Fibroblast of pulmonary artery (primary cell): ENCODE results near the gene EQTN.

Experiments
- DNase-seq: peaks from one replicate; pipeline ENCODE4 v3.0.0-alpha.2; 2010; ENCODE audit warnings: low read depth
- H3K4me3 ChIP-seq: replicated peaks from 2 replicates; pipeline ENCODE4 v1.5.1; 2011; ENCODE audit warnings: low read depth, mild to moderate bottlenecking, control low read depth, low read length, moderate library complexity
- TF ChIP-seq, protein P1 (sequence below): IDR thresholded peaks from 2 replicates; pipeline ENCODE4 v1.5.1; 2011; ENCODE audit warnings: mild to moderate bottlenecking, control low read depth, low read length, inconsistent platforms; ENCODE audit errors: missing control alignments

EQTN gene

GRCh38 chr9:27308691-27309390 is 11.9 kb upstream of the EQTN start:
- TF ChIP-seq, protein P1, sequence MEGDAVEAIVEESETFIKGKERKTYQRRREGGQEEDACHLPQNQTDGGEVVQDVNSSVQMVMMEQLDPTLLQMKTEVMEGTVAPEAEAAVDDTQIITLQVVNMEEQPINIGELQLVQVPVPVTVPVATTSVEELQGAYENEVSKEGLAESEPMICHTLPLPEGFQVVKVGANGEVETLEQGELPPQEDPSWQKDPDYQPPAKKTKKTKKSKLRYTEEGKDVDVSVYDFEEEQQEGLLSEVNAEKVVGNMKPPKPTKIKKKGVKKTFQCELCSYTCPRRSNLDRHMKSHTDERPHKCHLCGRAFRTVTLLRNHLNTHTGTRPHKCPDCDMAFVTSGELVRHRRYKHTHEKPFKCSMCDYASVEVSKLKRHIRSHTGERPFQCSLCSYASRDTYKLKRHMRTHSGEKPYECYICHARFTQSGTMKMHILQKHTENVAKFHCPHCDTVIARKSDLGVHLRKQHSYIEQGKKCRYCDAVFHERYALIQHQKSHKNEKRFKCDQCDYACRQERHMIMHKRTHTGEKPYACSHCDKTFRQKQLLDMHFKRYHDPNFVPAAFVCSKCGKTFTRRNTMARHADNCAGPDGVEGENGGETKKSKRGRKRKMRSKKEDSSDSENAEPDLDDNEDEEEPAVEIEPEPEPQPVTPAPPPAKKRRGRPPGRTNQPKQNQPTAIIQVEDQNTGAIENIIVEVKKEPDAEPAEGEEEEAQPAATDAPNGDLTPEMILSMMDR: no peak
- no peak for DNase-seq
- H3K4me3 ChIP-seq: no peak overlapping the region

DNA sequence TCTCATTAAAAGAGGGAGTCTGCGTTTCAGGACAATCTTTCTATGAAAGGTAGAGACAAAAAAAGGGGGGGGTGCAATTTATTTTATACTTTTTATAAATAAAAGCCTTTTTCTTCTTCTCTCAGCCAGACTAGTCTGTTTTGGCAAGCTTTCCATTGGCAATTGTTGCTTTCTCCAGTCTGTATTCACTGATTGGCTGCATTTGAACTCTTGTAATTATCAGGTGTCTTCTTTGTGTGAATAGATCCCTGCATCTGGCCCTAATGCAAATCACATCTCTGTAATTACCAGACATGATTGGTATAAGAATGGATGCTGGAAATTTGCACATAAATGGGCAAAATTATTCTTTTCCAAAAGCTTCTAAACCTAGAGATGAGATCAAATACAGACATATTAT is 7.6 kb upstream of the EQTN start:
- TF ChIP-seq, protein P1: no peak
- no peak for DNase-seq
- no peak overlapping the region for H3K4me3 ChIP-seq

GRCh38 chr9:27303219-27303618 is 6.3 kb upstream of the EQTN start:
- DNase-seq: peak; percentile 6
- TF ChIP-seq, protein P1: no peak
- no peak overlapping the region for H3K4me3 ChIP-seq

GRCh38 chr9:27293996-27294395 is 3.0 kb downstream of the EQTN start:
- H3K4me3 ChIP-seq: no peak overlapping the region
- DNase-seq: no peak
- TF ChIP-seq, protein P1: no peak

DNA sequence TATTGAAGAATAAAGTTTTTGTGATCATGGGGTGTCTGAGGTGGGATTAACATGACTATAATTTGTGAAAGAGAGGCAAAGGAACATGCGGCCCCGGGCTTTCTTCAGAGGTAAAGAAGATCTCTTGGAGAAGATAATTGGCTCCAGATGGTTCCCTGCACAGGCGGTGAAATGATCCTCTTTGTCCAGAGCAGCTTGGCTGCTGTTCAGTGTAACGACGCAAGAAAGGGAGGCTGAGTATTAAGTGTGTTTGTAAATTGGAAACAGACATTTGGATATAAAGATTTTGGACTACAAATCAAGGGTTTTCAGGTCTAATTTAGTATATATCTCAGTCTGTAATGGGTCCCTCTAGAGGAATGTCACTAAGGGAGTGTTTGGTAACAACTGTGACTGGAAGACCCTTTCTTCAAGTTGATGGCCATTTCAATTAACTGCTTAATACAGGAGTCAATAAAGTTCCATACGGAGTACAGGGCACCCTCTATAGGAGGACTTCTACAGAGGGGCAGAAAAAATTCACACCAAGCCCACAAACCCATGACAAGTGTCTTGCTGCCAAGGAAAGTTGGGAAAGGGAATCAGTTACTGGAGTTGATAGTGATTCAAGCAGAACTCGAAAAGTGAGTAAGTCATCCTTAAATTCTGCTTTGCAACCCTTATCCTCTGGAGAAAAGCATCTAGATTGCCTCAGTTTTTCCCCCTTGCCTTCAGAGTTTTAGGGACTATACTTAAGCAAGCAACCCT is 4.1 kb downstream of the EQTN start:
- TF ChIP-seq, protein P1: no peak
- DNase-seq: no peak
- no peak overlapping the region for H3K4me3 ChIP-seq

DNA sequence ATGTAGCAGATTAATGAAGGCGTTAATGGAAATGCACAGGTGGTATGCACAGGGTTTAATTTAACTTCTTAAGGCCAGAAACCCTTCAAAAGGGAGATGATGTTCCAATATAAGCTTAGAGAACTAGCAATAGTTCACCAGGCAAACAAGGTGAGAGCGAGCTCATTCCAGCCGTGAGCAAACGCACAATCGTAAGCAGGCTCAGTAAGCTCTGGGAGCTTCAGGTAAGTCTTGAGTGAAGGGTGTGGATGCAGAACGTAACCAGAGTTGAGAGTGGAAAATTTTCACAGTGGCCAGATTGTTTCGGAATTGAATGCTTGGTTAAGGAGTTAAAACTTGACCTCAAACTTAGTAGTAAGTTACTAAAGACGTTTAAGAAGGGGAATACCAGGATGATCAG is 5.7 kb downstream of the EQTN start:
- no peak overlapping the region for H3K4me3 ChIP-seq
- no peak for DNase-seq
- TF ChIP-seq, protein P1: no peak
